GM12892 (cell line): ENCODE results near the gene CYTH4.

Experiments used
- POLR2A ChIP-seq: IDR thresholded peaks from 2 replicates; pipeline ENCODE4 v1.6.1; 2011; ENCODE audit warnings: low read depth, low read length, control low read depth
- POLR2AphosphoS5 ChIP-seq: IDR thresholded peaks from 2 replicates; pipeline ENCODE4 v1.6.1; 2011; ENCODE audit warnings: low read depth, low read length, control low read depth

DNA sequence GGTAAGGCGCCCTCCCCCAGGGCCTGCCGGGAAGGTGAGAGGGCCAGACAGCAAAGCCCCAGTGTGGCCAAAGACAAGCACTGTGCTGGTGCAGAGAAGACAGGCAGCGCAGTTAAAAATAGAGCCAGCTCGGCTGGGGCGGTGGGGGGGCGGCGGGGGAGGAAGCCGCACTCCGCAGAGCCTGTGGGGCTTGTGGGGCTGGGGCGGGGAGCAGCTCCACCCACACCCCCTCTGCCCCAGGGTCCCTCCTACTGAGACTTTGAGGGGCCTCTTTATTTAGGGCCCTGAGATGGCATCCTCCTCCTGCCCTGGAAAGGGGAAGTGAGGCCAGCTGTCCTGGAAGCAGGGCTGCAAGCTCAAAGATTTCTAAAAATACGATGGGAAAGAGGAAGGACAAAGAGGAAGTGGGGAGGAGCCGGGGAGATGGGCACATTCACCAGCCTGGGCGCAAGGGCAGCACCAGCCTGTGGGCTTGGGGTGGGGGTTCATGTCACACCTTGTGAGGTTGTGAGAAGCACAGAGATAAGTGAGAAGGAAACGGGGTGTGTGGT is 2.6 kb downstream of the CYTH4 start:
- TF ChIP-seq POLR2A = no peak
- TF ChIP-seq POLR2AphosphoS5 = no peak
